UCSD-AML1 (cell line): Measurements from ENCODE around the gene SLC25A2.
"Not testable (repeated sequence)": the region's sequence is repeated elsewhere in the genome, so short reads cannot be mapped to it uniquely, and the experiment has no call there.

ENCODE experiments used
- DNase-seq: peaks from one replicate; lab custom pipeline; 2025; ENCODE audit not compliant: unreplicated experiment; lab: John Stamatoyannopoulos, UW

SLC25A2 gene

DNA sequence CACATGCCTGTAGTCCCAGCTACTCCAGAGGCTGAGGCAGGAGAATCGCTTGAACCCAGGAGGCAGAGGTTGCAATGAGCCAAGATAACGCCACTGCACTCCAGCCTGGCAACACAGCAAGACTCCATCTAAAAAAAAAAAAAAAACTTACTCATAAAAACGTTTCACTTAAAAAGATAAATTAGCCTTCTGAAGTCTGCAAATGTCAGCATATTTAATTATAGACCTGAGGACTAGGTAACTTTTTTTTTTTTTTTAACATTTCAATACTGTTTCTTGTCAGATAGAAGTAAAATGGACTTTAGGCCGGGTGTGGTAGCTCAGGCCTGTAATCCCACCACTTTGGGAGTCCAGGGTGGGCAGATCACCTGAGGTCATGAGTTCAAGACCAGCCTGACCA lies 13.1 kb upstream of the SLC25A2 start:
- DNase-seq, result not testable (repeated sequence)

DNA sequence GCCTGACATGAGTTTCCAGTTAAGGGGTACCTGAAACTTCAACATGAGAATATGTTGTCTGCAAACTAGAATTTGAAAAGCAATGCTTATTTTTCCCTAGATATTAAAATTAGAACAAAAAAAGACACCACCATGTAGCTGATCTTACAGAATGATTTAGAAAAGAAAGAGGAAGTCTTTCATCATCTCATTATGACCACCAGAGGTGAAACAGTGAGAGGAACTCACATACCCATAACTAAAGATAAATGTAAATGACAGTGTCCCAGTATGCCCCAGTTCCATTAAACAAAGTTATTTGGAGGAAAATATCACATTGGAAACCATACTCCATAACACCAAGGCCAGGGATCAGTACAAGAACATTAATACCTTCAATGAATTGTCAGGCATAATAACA lies 9.9 kb upstream of the SLC25A2 start:
- DNase-seq, result no peak

DNA sequence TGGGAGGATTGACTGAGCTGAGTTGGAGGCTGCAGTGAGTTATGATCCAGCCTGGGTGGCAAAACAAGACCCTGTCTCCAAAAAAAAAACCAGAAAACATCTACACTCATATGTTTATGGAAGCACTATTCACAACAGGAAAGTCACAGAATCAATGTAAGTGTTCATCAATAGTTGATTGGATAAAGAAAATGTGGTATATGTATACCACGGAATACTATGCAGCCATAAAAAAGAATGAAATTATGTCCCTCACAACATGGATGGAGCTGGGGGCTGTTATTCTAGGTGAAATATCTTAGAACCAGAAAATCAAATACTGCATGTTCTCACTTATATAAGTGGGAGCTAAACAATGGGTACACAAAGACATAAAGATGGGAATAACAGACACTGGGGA lies 2.8 kb upstream of the SLC25A2 start:
- DNase-seq, result no peak

DNA sequence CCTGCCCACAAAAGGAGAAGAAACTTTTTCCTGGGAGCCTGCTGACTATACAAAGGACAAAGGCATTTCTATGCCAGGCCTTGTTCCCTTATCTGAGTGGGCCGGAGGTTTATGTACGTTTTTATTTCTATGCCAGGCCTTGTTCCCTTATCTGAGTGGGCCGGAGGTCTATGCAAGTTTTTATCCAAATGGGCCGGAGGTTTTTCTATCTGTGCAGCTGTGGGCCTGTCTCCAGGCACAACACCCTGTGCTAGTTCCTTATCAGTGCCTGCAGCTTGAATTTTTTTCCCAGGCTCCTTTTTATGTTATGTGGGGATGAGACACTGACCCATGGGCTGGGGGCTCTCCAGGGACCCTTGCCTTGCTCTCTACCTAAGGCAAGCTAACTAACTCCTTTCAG lies 5.5 kb downstream of the SLC25A2 start:
- no peak for DNase-seq

DNA sequence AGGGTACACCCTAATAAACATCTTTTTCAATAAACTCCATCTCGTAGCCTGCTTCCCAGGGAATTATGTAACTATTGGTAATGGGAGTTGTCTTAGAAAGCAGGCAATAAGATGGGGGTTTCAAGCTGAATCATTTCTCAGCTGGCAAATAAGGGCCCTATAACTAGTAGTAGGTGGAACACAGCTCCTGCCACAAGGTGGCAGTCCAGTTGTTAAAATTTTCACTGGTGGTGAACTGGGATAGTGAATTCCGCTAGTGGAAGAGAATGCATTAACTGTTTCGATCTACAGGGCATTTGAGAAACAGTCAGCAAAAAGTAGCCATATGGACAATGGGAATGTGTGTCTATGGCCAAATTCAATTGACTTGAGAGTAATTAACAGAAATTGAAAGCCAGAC lies 30.9 kb downstream of the SLC25A2 start:
- no peak for DNase-seq

DNA sequence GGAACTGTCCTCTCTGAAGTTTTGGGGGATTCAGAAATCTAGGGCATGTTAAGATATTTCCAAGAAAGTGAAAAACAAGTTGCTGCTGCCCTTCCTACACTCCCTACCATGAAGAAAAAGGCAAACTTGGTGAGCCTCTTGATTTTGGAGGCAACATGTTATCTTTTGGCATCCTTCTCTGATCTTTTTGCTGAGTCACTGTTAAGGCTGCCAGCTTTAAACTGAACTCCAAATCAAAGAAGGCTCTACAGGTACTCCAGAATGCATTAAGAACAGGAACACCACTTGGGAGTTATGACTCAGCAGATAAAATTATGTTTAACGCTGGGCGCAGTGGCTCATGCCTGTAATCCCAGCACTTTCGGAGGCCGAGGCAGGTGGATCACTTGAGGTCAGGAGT lies 34.7 kb downstream of the SLC25A2 start:
- DNase-seq, result no peak

DNA sequence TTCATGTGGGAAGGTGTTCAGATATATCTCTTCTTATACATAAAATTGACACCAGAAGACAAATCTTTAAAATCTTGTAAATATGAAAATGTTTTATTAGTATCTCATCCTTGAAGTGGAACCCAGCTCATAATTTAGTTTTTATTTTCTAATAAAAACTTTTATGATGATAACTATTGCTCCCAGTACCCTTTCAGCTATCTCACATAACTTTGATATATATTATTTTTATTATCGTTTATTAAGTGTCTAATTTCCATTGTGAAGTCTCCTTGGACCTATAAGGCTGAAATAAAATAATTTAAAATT lies 42.7 kb downstream of the SLC25A2 start:
- DNase-seq, result no peak

DNA sequence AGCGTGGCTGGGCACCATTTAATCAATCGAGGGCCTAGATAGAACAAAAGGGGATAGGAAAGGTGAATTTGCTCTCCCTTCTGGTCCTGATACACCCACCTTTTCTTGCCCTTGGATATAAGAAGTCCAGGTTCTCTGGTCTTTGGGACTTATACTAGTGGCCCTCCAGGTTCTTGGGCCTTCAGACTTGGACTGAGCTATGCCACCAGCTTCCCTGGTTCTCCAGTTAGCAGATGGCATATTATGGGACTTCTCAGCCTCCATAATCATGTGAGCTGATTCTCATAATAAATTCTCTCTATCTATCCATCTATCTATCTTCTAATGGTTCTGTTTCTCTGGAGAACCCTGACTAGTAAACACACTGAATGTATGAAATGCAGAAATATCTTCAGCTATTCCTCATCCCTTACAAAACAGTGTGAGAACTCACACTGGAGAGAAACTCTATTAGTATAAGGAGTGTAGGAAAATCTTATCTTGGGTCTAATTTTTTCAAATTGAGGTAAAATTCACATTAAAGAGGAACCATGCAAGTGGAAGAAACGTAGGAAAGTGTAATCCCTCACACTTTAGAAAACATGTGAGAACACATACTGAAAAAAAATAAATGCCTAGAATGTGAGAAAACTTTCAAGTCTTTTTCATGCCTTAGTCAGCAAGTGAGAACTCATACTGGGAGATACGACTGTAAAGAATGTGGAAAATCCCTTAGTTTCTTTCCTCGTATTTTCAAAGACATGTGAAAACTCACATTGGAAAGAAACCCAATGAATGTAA lies 43.2 kb downstream of the SLC25A2 start:
- no peak for DNase-seq

DNA sequence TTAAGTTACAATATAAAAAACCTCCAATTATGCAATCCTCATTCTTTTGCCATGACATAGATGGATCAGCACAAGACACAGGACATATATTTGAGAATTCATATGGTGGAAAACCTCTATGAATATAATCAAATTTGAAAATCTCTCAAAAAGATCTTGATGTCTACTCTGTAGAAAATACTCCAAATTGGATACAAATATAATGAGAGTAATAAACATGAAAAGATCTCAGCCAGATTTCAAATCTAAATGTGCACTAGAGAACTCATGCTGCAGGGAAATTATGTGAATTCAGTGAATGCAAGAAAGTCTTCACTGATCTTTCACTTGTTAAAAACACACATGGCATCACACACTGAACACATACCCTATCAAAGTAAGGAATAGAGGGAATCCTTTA lies 44.9 kb downstream of the SLC25A2 start:
- DNase-seq, result no peak

DNA sequence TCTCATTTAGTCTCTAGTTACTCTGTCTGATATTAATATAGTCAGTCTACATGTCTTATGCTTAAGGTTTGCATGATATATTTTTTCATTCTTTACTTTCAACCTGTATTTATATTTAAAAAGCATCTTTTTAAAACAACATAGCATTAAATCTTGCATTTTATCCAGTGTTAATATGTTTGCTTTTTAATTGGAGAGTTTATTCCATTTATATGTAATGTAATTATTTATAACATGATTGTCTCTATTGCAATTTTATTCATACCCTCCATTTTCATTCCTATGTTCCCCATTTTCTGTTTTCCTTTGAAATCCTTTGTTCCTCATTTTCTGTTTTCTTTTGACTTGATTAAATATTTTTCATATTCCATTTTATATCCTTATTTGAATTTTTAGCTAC lies 45.4 kb downstream of the SLC25A2 start:
- DNase-seq, result no peak
